ENCODE data around the gene FOXK2.

FOXK2 gene

GRCh38 chr17:82638183-82638773 lies 118.7 kb downstream of the FOXK2 start:
- H3K4me3 ChIP-seq (ENCODE audit: low read depth, low read length): no peak overlapping the region
- TF ChIP-seq CTCF (IDR thresholded peaks at IDR 0.05; ENCODE audit: borderline replicate concordance, insufficient read depth, low read depth, low read length): no peak

GRCh38 chr17:82639628-82640027 lies 120.1 kb downstream of the FOXK2 start:
- no peak for TF ChIP-seq CTCF (IDR thresholded peaks at IDR 0.05; ENCODE audit: borderline replicate concordance, insufficient read depth, low read depth, low read length)

GRCh38 chr17:82640036-82640435 lies 120.5 kb downstream of the FOXK2 start:
- no peak overlapping the region for H3K4me3 ChIP-seq (ENCODE audit: low read depth, low read length)
- no peak for TF ChIP-seq CTCF (IDR thresholded peaks at IDR 0.05; ENCODE audit: borderline replicate concordance, insufficient read depth, low read depth, low read length)

More at GRCh38 chr17:82639628-82640027, 120.1 kb downstream of the FOXK2 start:
- H3K4me3 ChIP-seq (ENCODE audit: low read depth, low read length): no peak overlapping the region

GRCh38 chr17:82642022-82642421 lies 122.5 kb downstream of the FOXK2 start:
- TF ChIP-seq CTCF (IDR thresholded peaks at IDR 0.05; ENCODE audit: borderline replicate concordance, insufficient read depth, low read depth, low read length): no peak
- H3K4me3 ChIP-seq (ENCODE audit: low read depth, low read length): no peak overlapping the region

- no peak for TF ChIP-seq CTCF (IDR thresholded peaks at IDR 0.05; ENCODE audit: borderline replicate concordance, insufficient read depth, low read depth, low read length)
- H3K4me3 ChIP-seq (ENCODE audit: low read depth, low read length): no peak overlapping the region
Observed at GRCh38 chr17:82644148-82644547, 124.6 kb downstream of the FOXK2 start.

- TF ChIP-seq CTCF (IDR thresholded peaks at IDR 0.05; ENCODE audit: borderline replicate concordance, insufficient read depth, low read depth, low read length): no peak
- no peak overlapping the region for H3K4me3 ChIP-seq (ENCODE audit: low read depth, low read length)
Observed at GRCh38 chr17:82645516-82645915, 126.0 kb downstream of the FOXK2 start.

- H3K4me3 ChIP-seq (ENCODE audit: low read depth, low read length): peak overlapping the region; percentile 97
- peak; percentile 29; the same call in 1 of the 2 replicates for TF ChIP-seq CTCF (IDR thresholded peaks at IDR 0.05; ENCODE audit: borderline replicate concordance, insufficient read depth, low read depth, low read length)
Observed at GRCh38 chr17:82647593-82648164, 128.1 kb downstream of the FOXK2 start.
